BJ (cell line): ENCODE measurements around the gene ADGRD2. TPM values are rescaled to one million over a fixed set of nuclear protein-coding genes. Genes with fewer than 3 reads are reported as not detected.

Experiments used
- CTCF ChIA-PET: fragments of 350-600 bp; formaldehyde crosslinking; extraction: SDS; loops from one replicate; lab custom pipeline; 2021; ENCODE audit warnings: antibody characterized with exemption, inconsistent platforms; lab: Yijun Ruan, JAX
- POLR2A ChIA-PET: fragments of 300-600 bp; sonication (Branson Sonifier 250); formaldehyde crosslinking; extraction: SDS; loops from one replicate; lab custom pipeline; 2021; ENCODE audit warnings: antibody characterized with exemption; lab: Charles Lee
- DNase-seq: peaks from one replicate; pipeline ENCODE4 v3.0.0-alpha.2; 2011; ENCODE audit warnings: low read depth
- H3K27me3 ChIP-seq: 2 replicates; pipeline ENCODE4 v1.6.0; 2011; ENCODE audit warnings: low read length; ENCODE audit not compliant: control insufficient read depth, insufficient read depth
- H3K36me3 ChIP-seq: 2 replicates; pipeline ENCODE4 v1.5.1; 2011; ENCODE audit warnings: low read length; ENCODE audit not compliant: control insufficient read depth, insufficient read depth
- H3K4me3 ChIP-seq: 2 replicates; pipeline ENCODE4 v1.5.1; 2011; ENCODE audit warnings: low read depth, mild to moderate bottlenecking, control low read depth, low read length
- polyA plus RNA-seq: library from polyadenylated mRNA; depleted of rRNA; stranded (reverse); fragments of >200 nt; gene quantifications from 2 replicates; pipeline ENCODE4 v1.2.3, GENCODE V29; 2011
- TF ChIP-seq, protein P1 (sequence below): IDR thresholded peaks from 2 replicates; pipeline ENCODE4 v1.5.1; 2011; ENCODE audit warnings: low read depth, mild to moderate bottlenecking, control low read depth, inconsistent platforms, low read length, moderate library complexity; ENCODE audit not compliant: insufficient read depth

Gene ADGRD2
- polyA plus RNA-seq, 1 experiment, result not detected

DNA sequence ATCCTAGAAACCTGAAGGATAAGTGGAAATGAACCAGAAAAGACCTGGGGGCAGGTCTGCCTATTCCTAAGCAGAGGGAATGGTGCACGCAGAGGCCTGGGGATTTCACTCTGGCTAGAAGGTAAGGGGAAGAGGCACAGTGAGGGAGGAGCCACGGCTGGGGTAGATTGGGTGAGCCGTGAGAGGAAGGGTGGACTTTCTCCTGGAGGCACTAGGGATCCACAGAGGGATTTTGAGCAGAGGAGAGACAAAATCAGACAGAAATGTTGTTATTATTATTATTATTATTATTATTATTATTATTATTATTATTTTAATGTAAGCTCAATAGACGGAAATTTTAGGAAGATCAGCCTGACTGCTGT, 3.0 kb upstream of the ADGRD2 start:
- Histone ChIP-seq H3K27me3 (peaks cover 17% of the 10 kb centered on the region), H3K36me3 (no peaks in the 10 kb centered on the region), H3K4me3 (no peak overlapping the region)
- POLR2A ChIA-PET, result no interaction called here
- TF ChIP-seq, protein P1, sequence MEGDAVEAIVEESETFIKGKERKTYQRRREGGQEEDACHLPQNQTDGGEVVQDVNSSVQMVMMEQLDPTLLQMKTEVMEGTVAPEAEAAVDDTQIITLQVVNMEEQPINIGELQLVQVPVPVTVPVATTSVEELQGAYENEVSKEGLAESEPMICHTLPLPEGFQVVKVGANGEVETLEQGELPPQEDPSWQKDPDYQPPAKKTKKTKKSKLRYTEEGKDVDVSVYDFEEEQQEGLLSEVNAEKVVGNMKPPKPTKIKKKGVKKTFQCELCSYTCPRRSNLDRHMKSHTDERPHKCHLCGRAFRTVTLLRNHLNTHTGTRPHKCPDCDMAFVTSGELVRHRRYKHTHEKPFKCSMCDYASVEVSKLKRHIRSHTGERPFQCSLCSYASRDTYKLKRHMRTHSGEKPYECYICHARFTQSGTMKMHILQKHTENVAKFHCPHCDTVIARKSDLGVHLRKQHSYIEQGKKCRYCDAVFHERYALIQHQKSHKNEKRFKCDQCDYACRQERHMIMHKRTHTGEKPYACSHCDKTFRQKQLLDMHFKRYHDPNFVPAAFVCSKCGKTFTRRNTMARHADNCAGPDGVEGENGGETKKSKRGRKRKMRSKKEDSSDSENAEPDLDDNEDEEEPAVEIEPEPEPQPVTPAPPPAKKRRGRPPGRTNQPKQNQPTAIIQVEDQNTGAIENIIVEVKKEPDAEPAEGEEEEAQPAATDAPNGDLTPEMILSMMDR, result no peak
- CTCF ChIA-PET, result interaction anchor here (0.6 to 0.8 kb wide), 2 partner anchors 12 to 13 kb away, joined by 3 to 4 read pairs; no protein-coding TSS in a partner anchor
- no peak for DNase-seq

- Histone ChIP-seq H3K36me3 (no peaks in the 10 kb centered on the region), H3K4me3 (no peak overlapping the region), H3K27me3 (peaks cover 21% of the 10 kb centered on the region)
- TF ChIP-seq, protein P1, result no peak
- POLR2A ChIA-PET, result no interaction called here
- no peak for DNase-seq
- CTCF ChIA-PET, result interaction anchor here (0.8 kb wide), 1 partner anchor 13 kb away, joined by 3 read pairs; no protein-coding TSS in a partner anchor
Measured at GRCh38 chr9:124448019-124448418, 2.2 kb upstream of the ADGRD2 start.

- TF ChIP-seq, protein P1, result no peak
- ChIA-PET POLR2A (no interaction called here), CTCF (no interaction called here)
- H3K27me3 ChIP-seq, result peaks cover 22% of the 10 kb centered on the region
- no peak for DNase-seq
- H3K36me3 ChIP-seq, result no peaks in the 10 kb centered on the region
- no peak overlapping the region for H3K4me3 ChIP-seq
Measured at GRCh38 chr9:124449381-124450151, 685 bp upstream of the ADGRD2 start.

DNA sequence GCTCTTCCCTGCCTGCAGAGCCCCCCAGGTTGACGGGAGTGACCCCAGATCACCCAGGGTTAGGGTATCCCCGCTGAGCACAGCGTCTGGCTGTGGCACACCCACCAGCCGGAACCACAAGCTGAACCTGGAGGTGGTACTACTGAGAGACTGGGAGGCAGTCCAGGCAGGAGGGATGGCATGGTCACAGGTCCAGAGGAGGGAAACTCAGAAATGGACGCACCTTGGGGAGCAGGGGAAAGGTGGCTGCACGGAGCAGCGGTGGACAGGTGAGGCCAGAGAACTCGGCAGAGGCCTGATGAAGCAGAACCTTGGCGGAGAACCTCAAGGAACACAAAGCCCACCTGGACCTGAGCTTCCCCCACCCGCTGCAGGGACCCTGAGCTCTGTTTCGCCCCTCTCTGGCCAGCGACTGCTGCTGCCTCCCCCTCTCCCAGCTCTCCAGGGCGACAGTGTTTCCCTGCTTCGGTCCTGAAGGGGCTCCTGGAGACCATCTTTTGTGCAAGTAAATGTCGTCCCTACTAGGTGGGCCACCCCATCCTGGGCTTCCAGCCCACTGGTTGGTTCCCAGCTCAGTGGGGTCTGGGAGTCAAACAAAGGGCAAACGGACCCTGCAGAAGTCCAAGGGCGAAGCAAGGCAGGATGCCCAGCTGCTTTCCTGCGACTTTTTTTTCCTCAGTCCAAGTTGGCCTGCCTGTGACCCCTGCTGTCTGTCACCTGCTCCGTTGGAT, 845 bp downstream of the ADGRD2 start:
- Histone ChIP-seq H3K36me3 (no peaks in the 10 kb centered on the region), H3K4me3 (no peak overlapping the region), H3K27me3 (peaks cover 24% of the 10 kb centered on the region)
- CTCF ChIA-PET, result no interaction called here
- TF ChIP-seq, protein P1, result no peak
- POLR2A ChIA-PET, result no interaction called here
- no peak for DNase-seq

DNA sequence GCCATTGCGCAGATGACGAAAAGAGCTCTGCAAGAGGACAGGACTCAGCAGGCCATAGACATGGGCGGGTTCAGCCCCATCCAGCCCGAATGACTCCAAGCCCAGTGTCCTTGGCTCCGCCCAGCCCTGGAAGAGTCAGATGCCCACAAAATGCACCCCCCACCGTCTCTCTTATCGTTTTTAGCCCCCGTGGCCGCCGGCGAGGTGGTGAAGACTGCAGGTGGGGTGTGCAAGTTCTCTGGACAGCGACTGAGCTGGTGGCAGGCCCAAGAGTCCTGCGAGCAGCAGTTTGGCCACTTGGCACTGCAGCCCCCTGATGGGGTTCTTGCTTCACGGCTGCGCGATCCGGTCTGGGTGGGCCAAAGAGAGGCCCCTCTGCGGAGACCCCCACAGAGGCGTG, 2.1 kb downstream of the ADGRD2 start:
- ChIA-PET POLR2A (no interaction called here), CTCF (no interaction called here)
- H3K27me3 ChIP-seq, result peaks cover 27% of the 10 kb centered on the region
- no peak overlapping the region for H3K4me3 ChIP-seq
- no peak for DNase-seq
- TF ChIP-seq, protein P1, result no peak
- no peaks in the 10 kb centered on the region for H3K36me3 ChIP-seq
